ENCODE results near the gene CAP1.
A peak's percentile ranks its signal among the peaks of the same experiment; 100 is the strongest.

The CAP1 gene

GRCh38 chr1:40039757-40040510 lies 595 bp upstream of the CAP1 start:
- TF ChIP-seq CTCF (IDR thresholded peaks at IDR 0.05; ENCODE audit: control insufficient read depth, insufficient read depth, low read depth, low read length, missing control alignments): no peak
- H3K4me3 ChIP-seq (ENCODE audit: control insufficient read depth, low read depth, low read length): peak overlapping the region; percentile 64
- DNase-seq (ENCODE audit: low read depth): peak; percentile 33

DNA sequence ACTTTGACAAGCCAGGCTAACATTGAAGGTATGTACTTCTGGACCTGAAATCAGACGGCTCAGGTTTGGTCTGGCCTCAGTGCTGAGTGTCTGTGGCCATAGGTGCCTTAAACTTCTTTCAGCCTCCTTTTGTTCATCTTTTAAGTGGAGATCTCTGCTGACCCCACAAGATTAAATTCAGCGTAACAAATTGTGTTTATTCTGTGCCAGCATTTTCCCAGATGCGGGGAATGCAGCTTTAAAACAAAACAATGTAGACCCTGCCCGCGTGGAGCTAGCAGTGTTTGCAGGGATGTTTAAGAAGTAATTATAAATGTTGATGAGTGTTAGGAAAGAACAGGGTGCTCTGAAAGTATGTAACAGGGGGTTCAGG lies 923 bp downstream of the CAP1 start:
- peak overlapping the region; percentile 74 for H3K4me3 ChIP-seq (ENCODE audit: control insufficient read depth, low read depth, low read length)
- DNase-seq (ENCODE audit: low read depth): no peak
- no peak for TF ChIP-seq CTCF (IDR thresholded peaks at IDR 0.05; ENCODE audit: control insufficient read depth, insufficient read depth, low read depth, low read length, missing control alignments)

- no peak for DNase-seq (ENCODE audit: low read depth)
- no peak for TF ChIP-seq CTCF (IDR thresholded peaks at IDR 0.05; ENCODE audit: control insufficient read depth, insufficient read depth, low read depth, low read length, missing control alignments)
- no peak overlapping the region for H3K4me3 ChIP-seq (ENCODE audit: control insufficient read depth, low read depth, low read length)
Observed at GRCh38 chr1:40042341-40042740, 1.8 kb downstream of the CAP1 start.

GRCh38 chr1:40044110-40044509 lies 3.6 kb downstream of the CAP1 start:
- TF ChIP-seq CTCF (IDR thresholded peaks at IDR 0.05; ENCODE audit: control insufficient read depth, insufficient read depth, low read depth, low read length, missing control alignments): no peak
- DNase-seq (ENCODE audit: low read depth): no peak
- H3K4me3 ChIP-seq (ENCODE audit: control insufficient read depth, low read depth, low read length): no peak overlapping the region

GRCh38 chr1:40045182-40045581 lies 4.7 kb downstream of the CAP1 start:
- DNase-seq (ENCODE audit: low read depth): no peak
- no peak overlapping the region for H3K4me3 ChIP-seq (ENCODE audit: control insufficient read depth, low read depth, low read length)
- TF ChIP-seq CTCF (IDR thresholded peaks at IDR 0.05; ENCODE audit: control insufficient read depth, insufficient read depth, low read depth, low read length, missing control alignments): no peak

- no peak for TF ChIP-seq CTCF (IDR thresholded peaks at IDR 0.05; ENCODE audit: control insufficient read depth, insufficient read depth, low read depth, low read length, missing control alignments)
- DNase-seq (ENCODE audit: low read depth): no peak
- H3K4me3 ChIP-seq (ENCODE audit: control insufficient read depth, low read depth, low read length): no peak overlapping the region
Observed at GRCh38 chr1:40045766-40046165, 5.2 kb downstream of the CAP1 start.
